AG04450 (cell line): ENCODE measurements around the gene GHRH. TPM values are rescaled to one million over a fixed set of nuclear protein-coding genes. Genes with fewer than 3 reads are reported as not detected.

Experiments
- CTCF ChIA-PET: fragments of 300-600, 350-600 bp; formaldehyde crosslinking; extraction: SDS; loops from one replicate; lab custom pipeline; 2022; ENCODE audit warnings: antibody characterized with exemption, inconsistent platforms; lab: Charles Lee
- POLR2A ChIA-PET: fragments of 350-600 bp; formaldehyde crosslinking; extraction: SDS; loops from one replicate; lab custom pipeline; 2021; ENCODE audit warnings: antibody characterized with exemption, inconsistent platforms; lab: Yijun Ruan, JAX
- DNase-seq: peaks from one replicate; pipeline ENCODE4 v3.0.0-alpha.2; 2011; ENCODE audit warnings: low read depth, low spot score
- H3K27ac ChIP-seq: one replicate; pipeline ENCODE4 v1.5.1; 2012; ENCODE audit warnings: low read depth, low read length, control low read depth
- H3K27me3 ChIP-seq: one replicate; pipeline ENCODE4 v1.6.0; 2012; ENCODE audit warnings: low read length; ENCODE audit not compliant: control insufficient read depth, insufficient read depth
- H3K4me3 ChIP-seq: 2 replicates; pipeline ENCODE4 v1.5.1; 2011; ENCODE audit warnings: mild to moderate bottlenecking, low read depth, low read length, control low read depth
- H3K9me3 ChIP-seq: 2 replicates; pipeline ENCODE4 v1.5.1; 2012; ENCODE audit warnings: low read length; ENCODE audit not compliant: control insufficient read depth, insufficient read depth
- CTCF ChIP-seq: IDR thresholded peaks from 2 replicates; pipeline ENCODE4 v1.5.1; 2011; ENCODE audit warnings: low read depth, low read length, control low read depth, inconsistent platforms
- polyA plus RNA-seq: library from polyadenylated mRNA; depleted of rRNA; stranded (reverse); fragments of >200 nt; gene quantifications from 2 replicates; pipeline ENCODE4 v1.2.3, GENCODE V29; 2011

GHRH gene
- polyA plus RNA-seq, 1 experiment: not detected

DNA sequence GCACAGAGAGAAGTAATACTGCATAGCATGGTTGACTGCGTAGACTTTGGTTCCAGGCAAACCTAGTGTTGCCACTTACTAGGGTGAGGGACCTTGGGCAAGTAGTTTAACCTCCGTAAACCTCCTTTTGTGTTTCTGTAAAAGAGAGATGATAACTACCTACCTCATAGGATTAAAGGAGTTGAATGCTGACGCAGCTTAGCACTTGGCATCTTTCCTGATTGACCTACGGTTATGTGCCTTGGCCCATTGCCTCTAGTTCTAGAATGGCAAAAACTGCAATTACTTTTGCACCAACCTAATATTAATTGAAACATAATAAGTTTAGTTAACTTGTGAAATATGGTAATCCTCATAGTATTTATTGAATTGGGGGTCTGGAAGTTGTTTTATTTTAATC lies 19.1 kb downstream of the GHRH start:
- Histone ChIP-seq H3K27me3 (no peaks in the 10 kb centered on the region), H3K9me3 (no peaks in the 10 kb centered on the region), H3K27ac (no peak overlapping the region), H3K4me3 (no peak overlapping the region)
- no peak for TF ChIP-seq CTCF
- ChIA-PET POLR2A (no interaction called here), CTCF (no interaction called here)
- DNase-seq: no peak

DNA sequence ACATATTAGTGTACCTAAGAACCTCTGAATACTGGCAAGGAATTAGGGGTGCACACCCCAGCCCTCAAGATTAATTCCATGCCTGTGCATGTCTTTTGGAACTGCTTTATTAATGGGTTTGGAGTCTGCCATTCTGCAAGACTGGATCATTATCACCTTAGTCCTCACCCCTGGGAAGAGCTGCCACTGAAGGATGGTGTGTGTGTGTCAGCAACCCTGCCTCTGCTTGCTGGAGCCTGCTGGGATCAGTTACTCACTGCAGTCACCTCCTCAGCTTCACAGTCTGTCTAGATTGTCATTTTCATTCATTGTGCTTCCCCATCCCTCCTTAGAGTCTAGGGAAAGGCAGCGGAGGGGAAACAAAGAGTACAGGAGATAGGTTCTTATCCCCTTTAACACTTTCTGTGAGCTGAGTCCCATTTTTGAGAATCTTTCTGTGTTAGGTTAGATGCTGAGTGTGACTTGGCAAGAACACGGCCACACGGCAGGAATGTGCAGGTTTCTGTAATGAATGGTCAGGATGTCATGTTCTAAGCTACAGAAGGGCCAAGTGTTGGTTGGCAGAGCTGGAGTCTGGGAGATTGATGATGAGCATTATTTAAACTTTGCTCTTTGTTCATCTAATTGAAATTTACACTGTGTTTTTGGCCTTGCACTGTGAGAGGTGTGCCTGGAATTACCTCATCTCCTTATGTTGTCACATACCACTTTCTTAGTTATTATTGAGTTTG lies 21.1 kb downstream of the GHRH start:
- CTCF ChIA-PET: interaction anchor here (0.6 kb wide), 1 partner anchor 15 kb away, joined by 3 read pairs; no protein-coding TSS in a partner anchor
- H3K27ac ChIP-seq: no peak overlapping the region
- no peak overlapping the region for H3K4me3 ChIP-seq
- POLR2A ChIA-PET: no interaction called here
- no peak for DNase-seq
- no peaks in the 10 kb centered on the region for H3K9me3 ChIP-seq
- no peaks in the 10 kb centered on the region for H3K27me3 ChIP-seq
- no peak for TF ChIP-seq CTCF

- no peak overlapping the region for H3K4me3 ChIP-seq
- H3K27me3 ChIP-seq: no peaks in the 10 kb centered on the region
- ChIA-PET POLR2A (no interaction called here), CTCF (no interaction called here)
- TF ChIP-seq CTCF: no peak
- DNase-seq: no peak
- H3K9me3 ChIP-seq: no peaks in the 10 kb centered on the region
- H3K27ac ChIP-seq: no peak overlapping the region
Observed at GRCh38 chr20:37238935-37239451, 22.6 kb downstream of the GHRH start.

GRCh38 chr20:37238426-37238825 lies 23.2 kb downstream of the GHRH start:
- CTCF ChIA-PET: no interaction called here
- H3K9me3 ChIP-seq: no peaks in the 10 kb centered on the region
- POLR2A ChIA-PET: no interaction called here
- H3K4me3 ChIP-seq: no peak overlapping the region
- no peak for DNase-seq
- no peaks in the 10 kb centered on the region for H3K27me3 ChIP-seq
- no peak overlapping the region for H3K27ac ChIP-seq
- TF ChIP-seq CTCF: no peak

DNA sequence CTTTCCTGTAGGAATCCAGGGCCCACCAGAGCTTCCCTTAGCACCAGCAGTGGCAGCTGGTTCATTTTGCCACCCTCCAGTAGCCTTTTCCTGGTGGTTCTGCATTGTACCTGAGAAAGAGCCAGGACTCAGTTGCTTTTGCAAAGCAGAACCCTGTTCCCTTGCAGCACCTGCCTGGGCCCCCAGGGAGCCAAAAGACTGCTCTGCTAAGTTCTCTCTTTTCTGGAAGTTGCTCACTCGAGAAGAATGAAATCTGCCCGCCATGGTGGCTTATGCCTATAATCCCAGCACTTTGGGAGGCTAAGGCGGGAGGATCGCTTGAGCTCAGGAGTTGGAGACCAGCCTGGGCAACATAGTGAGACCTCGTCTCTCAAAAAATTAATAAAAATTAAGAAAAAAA lies 24.0 kb downstream of the GHRH start:
- POLR2A ChIA-PET: no interaction called here
- CTCF ChIA-PET: interaction anchor here (1.6 kb wide), 1 partner anchor 42 kb away, joined by 8 read pairs; no protein-coding TSS in a partner anchor

More for the DNA sequence above, 24.0 kb downstream of the GHRH start:
- no peaks in the 10 kb centered on the region for H3K27me3 ChIP-seq
- DNase-seq: no peak
- H3K27ac ChIP-seq: no peak overlapping the region
- no peak overlapping the region for H3K4me3 ChIP-seq
- H3K9me3 ChIP-seq: no peaks in the 10 kb centered on the region
- no peak for TF ChIP-seq CTCF
